HG02571 (cell line): ENCODE data around the gene ZFAND2B.

Source experiments
- ATAC-seq: cut with Tn5 transposase; IDR thresholded peaks from one replicate; pipeline ENCODE4 v1.9.1; 2021; ENCODE audit warnings: mild to moderate bottlenecking, moderate library complexity; ENCODE audit not compliant: unreplicated experiment

ZFAND2B gene

GRCh38 chr2:219204425-219205164 is 2.0 kb upstream of the ZFAND2B start:
- ATAC-seq: no peak

- ATAC-seq: no peak
Observed at GRCh38 chr2:219205165-219205538, 1.4 kb upstream of the ZFAND2B start.

- no peak for ATAC-seq
Observed at GRCh38 chr2:219205981-219206327, 628 bp upstream of the ZFAND2B start.

GRCh38 chr2:219207134-219207883 is 727 bp downstream of the ZFAND2B start:
- no peak for ATAC-seq

- ATAC-seq: no peak
Observed at GRCh38 chr2:219207884-219208740, 1.5 kb downstream of the ZFAND2B start.

- ATAC-seq: no peak
Observed at GRCh38 chr2:219209236-219210195, 2.9 kb downstream of the ZFAND2B start.

GRCh38 chr2:219210196-219210885 is 3.8 kb downstream of the ZFAND2B start:
- ATAC-seq: no peak

- no peak for ATAC-seq
Observed at GRCh38 chr2:219210886-219211362, 4.3 kb downstream of the ZFAND2B start.

- ATAC-seq: no peak
Observed at GRCh38 chr2:219213026-219213415, 6.4 kb downstream of the ZFAND2B start.

GRCh38 chr2:219213486-219214071 is 7.0 kb downstream of the ZFAND2B start:
- ATAC-seq: no peak

GRCh38 chr2:219214141-219214540 is 7.6 kb downstream of the ZFAND2B start:
- no peak for ATAC-seq

GRCh38 chr2:219214786-219215185 is 8.2 kb downstream of the ZFAND2B start:
- ATAC-seq: no peak

- no peak for ATAC-seq
Observed at GRCh38 chr2:219215871-219216534, 9.4 kb downstream of the ZFAND2B start.

GRCh38 chr2:219216535-219216915 is 9.9 kb downstream of the ZFAND2B start:
- ATAC-seq: no peak

GRCh38 chr2:219218217-219218731 is 11.7 kb downstream of the ZFAND2B start:
- ATAC-seq: peak; percentile 26

GRCh38 chr2:219218732-219219701 is 12.4 kb downstream of the ZFAND2B start, which contains the start of gene ABCB6:
TSS of gene ABCB6 (minus strand) at chr2:219218958. CDS start at chr2:219218673, 285 bp downstream.
- peak; percentile 69 for ATAC-seq

- ATAC-seq: no peak
Observed at GRCh38 chr2:219219784-219220532, 13.4 kb downstream of the ZFAND2B start.
